Measurements from ENCODE around the gene DISP3.

DISP3 gene

DNA sequence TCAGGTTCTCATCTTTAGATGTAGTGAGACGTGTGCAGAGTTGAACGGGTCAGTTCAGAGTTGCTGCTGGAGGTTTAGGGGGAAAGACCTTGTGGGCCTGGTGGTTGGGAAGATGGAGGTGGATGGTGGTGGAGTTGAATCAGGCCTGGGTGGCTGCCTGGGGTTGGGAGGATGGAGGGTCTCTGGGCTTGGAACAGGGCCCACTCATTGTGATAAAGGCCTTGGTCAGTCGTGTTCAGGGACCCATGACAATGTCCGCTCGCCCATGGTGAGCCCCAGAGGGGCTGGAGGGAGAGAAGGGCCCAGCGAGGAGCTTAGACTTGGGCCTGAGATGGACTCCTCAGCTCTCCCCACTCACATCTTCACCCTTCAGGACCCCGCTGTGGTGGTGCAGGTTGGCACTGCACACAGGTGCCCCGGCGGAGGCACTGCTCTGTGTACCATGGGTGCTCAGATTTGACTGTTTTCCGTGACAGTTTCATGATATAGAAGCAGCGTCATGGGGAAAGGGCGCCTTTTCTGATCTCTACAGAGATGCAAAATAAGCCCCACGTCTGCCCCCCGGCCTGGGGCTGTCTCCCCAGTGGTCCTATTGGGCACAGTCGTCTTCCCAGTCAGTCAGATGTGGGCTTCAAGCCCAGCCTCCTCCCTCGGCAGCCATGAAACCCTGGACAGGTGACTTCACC lies 39.2 kb downstream of the DISP3 start:
- DNase-seq, result no peak

DNA sequence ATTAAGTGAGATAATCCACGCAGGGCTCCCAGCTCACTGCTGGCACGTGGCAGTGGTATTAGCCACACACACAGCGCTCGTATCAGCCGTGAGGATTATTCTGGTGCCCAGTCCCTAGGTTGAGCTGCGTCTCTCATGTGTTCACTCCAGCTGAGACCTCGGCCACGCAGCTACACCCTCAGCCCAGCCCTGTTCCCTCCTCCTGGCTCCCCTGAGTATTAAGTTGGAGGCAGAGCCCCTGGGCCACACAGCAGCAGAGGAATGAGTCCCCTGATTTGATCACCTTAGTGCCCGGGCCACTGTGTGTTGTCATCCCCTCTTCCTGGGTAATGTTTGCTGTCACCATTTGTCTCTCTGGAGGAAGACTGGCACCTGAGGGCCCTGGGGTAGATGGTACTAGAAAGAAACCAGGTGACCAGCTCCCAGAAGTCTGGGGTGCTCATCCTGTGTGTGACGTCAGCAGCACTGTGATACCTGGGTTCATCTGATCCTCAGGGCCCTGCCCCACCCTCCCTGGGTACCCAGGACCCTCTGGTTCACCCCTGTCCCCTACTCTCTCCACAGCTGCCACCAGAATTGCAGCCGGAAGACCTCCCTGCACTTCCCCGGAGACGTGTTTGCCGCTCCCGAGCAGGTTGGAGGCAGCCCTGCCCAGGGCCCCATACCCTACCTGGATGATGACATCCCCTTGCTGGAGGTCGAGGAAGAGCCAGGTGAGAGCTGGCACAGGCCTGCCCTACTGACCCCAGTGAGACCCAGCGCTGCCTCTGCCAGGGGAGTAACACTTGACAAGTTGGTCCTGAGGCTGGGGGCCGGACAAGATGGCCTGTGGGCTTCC lies 40.1 kb downstream of the DISP3 start:
- no peak for DNase-seq

DNA sequence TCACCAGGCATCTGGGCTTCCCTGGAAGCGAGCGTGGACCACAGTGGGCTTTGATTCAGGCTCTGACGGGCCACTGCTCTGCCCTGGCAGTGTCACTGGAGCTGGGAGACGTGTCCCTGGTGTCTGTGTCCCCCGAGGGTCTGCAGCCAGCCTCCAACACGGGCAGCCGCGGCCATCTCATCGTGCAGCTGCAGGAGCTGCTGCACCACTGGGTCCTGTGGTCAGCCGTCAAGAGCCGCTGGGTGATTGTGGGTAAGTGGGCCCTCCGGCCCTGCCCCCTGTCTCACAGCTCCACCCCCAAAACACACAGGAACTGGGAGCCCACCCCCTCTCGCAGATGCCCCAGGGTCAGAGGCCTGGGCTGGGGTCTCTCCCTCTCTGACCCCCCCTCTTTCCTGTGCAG lies 40.7 kb downstream of the DISP3 start:
- DNase-seq, result no peak

DNA sequence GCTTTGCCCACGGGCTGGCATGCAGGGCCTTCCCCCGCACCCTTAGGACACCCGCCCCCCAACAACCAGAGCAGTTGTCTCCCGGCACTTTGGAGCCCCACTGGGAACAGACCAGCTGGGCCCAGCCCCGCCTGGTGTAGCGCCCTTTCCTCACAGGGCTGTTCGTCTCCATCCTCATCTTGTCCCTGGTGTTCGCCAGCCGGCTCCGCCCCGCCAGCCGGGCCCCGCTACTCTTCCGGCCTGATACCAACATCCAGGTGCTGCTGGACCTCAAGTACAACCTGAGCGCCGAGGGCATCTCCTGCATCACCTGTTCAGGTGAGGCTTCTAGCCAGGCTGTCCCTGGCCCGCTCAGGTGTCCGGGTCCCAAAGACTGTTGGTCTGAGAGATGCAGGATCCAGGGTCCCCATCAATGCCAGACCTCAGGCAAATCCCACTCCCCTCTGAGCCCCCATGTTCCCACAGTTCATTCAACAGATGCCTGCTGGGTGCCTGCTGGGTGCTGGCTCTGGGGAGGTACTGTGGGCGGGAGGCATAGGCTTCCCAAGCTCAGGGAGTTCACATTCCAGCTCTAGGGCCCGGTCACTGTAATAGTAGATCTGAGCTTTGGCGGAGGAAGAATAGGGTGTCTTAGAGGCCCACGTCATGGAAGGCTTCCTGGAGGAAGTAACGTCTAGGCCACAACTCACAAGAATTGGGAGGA lies 41.7 kb downstream of the DISP3 start:
- DNase-seq, result no peak

GRCh38 chr1:11521582-11522399 lies 42.8 kb downstream of the DISP3 start:
- DNase-seq, result no peak

DNA sequence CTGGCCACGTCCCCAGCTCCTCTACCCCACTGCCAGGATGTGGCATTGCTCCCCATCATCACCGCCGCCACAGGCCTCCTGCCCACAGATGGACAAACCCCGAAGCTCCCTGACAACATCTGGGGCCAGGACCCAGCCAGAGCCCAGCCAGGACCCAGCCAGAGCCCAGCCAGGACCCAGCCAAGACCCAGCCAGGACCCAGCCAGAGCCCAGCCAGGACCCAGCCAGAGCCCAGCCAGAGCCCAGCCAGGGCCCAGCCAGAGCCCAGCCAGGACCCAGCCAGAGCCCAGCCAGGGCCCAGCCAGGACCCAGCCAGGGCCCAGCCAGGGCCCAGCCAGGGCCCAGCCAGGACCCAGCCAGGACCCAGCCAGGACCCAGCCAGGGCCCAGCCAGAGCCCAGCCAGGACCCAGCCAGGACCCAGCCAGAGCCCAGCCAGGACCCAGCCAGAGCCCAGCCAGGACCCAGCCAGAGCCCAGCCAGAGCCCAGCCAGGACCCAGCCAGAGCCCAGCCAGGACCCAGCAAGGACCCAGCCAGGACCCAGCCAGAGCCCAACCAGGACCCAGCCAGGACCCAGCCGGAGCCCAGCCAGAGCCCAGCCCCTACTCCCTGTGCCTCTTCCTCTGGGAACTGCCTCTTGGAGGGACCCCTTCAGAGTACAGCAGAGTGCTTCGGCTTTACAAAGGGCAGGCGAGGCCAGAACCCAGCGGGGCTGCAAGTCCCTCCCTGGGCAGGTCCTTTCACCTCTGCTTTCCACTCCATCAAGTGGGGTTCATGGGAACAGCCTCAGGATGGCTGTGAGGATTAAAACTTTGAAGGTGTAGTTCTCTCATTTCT lies 43.7 kb downstream of the DISP3 start:
- no peak for DNase-seq

DNA sequence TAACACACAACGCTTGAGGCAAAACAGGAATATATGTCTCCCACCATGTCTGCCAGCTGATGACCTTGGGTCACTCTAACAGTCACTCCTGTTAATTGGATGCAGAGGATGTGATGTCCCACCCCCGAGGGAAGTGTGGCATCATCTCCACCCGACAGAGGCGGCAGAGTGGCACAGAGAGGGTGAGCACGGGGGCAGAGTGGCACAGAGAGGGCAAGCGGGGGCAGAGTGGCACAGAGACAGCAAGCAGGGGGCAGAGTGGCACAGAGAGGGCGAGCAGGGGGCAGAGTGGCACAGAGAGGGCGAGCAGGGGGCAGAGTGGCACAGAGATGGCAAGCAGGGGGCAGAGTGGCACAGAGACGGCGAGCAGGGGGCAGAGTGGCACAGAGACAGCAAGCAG lies 44.3 kb downstream of the DISP3 start:
- no peak for DNase-seq

GRCh38 chr1:11523746-11524464 lies 45.0 kb downstream of the DISP3 start:
- no peak for DNase-seq

GRCh38 chr1:11524465-11525150 lies 45.7 kb downstream of the DISP3 start:
- DNase-seq, result no peak

DNA sequence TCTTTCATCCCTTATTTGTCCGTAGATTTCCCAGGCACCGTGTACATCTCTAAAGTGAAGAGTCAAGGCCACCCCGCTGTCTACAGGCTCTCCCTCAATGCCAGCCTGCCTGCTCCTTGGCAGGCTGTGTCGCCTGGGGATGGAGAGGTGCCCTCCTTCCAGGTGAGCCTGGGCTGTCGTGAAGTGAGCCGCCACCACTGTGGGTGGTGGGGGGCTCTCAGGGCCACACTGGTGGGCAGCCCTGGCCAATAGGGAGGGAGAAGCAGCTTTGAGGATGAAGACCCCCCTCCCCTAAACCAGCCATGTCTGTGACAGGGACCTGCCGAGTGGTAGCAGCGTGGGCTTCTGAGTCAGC lies 46.2 kb downstream of the DISP3 start:
- DNase-seq, result no peak

- no peak for DNase-seq
Measured at GRCh38 chr1:11525516-11525915, 46.6 kb downstream of the DISP3 start.

GRCh38 chr1:11526071-11526895 lies 47.3 kb downstream of the DISP3 start:
- DNase-seq, result no peak

DNA sequence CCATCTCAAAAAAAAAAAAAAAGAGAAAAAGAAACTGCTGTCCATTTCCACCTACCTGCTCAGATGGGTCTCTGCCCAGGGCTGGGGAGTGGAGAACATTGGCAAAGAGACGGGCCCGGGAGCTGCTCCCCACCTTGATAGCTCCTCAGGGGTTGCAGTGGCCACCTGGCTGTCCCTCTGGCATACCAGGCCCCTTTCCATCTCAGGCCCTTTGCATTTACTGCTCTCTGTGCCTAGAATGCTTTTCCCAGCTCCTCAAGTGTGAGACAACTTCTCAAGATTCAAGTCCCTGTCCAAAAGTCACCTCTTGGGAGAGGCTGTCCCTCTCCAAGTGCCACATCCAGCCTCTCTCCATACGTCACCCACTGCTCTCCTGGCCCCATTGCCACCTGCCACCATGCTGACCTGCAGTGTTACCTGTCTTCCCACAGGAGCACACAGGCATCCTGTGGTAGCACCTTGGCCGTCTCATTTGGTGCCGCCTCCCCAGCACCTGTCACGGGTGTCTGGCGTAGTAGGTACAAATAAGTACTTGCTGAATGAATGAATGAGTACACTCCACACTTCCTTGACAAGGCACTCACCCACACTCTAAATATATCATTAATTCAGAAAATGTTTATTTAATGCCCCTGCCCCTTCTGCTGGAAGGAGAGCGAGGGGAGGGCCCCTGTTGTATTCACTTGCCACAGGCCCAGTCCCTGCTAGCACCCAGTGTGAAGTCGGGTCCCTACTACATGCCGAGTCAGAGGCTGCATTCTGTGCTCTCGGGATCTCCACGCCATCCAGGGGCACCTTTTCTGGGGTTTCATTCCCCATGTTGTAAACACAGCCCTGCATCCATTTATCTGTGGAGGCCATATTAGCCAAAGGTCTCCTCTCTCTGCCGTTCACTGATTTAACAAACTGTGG lies 48.8 kb downstream of the DISP3 start:
- DNase-seq, result no peak

DNA sequence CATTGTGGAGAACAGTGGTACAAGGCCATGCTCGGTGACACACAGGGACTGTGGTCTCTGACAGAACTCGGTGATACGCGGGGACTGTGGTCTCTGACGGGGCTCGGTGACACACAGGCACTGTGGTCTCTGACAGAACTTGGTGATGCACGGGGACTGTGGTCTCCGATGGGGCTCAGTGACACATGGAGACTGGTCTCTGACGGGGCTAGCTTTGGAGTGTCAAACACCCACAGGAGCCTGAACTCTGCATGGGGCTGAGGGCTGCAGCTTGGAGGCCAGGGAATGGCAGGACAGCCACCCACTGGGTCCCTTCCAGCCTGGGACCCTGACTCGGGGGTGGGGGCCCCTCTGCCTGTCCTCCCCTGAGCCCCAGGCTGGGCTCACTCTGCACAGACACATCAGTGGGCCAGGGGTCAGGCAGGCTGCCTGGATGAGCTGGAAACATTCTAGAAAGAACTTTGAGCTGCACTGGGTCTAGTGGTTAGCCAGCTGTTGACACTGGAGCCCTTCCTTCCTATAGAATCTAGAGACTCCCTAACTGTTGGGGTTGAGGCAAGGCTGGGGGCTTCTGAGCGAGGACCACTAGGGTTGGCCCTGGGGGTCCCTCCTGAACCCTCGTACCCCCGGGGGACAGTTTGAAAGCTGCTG lies 49.8 kb downstream of the DISP3 start:
- DNase-seq, result no peak

GRCh38 chr1:11529330-11529729 lies 50.4 kb downstream of the DISP3 start:
- no peak for DNase-seq

DNA sequence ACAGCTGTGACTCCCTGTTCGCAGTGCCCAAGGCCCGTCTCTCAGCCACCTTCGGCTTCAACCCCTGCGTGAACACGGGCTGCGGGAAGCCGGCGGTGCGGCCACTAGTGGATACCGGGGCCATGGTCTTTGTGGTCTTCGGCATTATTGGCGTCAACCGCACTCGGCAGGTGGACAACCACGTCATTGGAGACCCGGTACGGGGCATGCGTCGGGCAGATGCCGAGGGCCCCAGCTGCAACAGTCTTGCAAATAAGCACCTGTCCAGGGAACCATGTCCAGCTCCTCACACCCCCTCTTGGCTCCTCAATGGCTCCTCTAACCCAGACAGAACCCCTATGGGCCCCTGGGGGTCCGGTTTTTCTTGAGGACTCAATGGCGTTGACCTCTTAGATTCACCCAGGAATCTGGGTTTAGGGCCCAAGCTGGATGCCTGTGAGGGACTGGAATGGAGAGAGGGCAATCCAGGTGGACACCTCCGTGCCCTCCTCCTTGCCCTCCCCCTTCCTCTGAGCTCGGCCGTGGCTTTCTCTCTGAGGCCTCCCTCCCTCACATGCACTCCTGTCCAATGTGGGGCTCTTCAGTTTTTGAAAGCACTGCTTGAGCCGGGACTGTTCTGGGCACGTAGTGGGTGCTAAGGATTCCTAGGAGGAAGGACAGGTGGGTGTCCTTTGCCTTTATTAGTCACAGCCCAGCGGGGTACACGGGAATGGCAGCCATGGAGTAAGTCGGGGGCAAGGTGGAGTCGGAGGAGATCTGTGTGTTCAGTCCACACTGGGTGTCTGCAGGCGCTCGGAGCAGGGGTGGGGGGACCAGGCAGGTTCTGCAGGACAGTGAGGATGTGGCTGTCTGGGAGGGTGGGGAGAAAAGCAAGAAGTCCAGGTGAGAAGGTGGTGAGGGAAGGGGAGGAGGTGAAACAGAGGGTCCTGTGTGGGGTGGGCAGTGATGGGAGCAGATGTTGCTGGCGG lies 51.1 kb downstream of the DISP3 start:
- DNase-seq, result no peak

DNA sequence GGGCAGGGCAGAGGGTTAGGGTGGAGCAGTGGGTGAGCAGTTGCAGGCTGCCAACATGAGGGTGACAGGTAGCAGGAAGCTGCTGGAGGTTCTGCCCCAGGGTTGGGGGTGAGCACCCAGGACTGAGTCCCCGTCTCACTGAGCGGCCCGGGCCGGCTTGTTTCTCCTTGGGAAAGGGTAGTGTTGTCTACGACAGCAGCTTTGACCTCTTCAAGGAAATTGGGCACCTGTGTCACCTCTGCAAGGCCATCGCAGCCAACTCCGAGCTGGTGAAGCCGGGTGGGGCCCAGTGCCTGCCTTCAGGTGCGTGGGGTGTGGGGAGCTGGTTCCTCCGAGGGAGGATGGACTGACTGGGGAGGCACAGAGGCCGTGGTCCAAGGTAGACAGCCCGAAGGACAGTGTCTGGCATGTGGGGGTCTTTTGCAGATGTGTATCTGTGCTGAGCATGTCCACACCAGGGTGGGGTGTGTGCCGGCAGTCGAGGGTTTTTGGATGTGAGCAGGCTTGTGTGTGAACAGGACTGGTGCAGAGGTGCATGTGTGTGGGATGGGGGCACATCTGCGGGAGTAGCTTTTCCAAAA lies 51.9 kb downstream of the DISP3 start:
- no peak for DNase-seq

Measured in NCI-H2029 (cell line).